ENCODE measurements around the gene CRAMP1.

CRAMP1 gene

GRCh38 chr16:1676661-1677060, 64.5 kb downstream of the CRAMP1 start:
- H3K4me3 ChIP-seq (ENCODE audit: low read depth, low read length) = no peak overlapping the region
- TF ChIP-seq, protein P1, sequence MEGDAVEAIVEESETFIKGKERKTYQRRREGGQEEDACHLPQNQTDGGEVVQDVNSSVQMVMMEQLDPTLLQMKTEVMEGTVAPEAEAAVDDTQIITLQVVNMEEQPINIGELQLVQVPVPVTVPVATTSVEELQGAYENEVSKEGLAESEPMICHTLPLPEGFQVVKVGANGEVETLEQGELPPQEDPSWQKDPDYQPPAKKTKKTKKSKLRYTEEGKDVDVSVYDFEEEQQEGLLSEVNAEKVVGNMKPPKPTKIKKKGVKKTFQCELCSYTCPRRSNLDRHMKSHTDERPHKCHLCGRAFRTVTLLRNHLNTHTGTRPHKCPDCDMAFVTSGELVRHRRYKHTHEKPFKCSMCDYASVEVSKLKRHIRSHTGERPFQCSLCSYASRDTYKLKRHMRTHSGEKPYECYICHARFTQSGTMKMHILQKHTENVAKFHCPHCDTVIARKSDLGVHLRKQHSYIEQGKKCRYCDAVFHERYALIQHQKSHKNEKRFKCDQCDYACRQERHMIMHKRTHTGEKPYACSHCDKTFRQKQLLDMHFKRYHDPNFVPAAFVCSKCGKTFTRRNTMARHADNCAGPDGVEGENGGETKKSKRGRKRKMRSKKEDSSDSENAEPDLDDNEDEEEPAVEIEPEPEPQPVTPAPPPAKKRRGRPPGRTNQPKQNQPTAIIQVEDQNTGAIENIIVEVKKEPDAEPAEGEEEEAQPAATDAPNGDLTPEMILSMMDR (IDR thresholded peaks at IDR 0.05; ENCODE audit: borderline replicate concordance, insufficient read depth, low read depth, low read length) = no peak

DNA sequence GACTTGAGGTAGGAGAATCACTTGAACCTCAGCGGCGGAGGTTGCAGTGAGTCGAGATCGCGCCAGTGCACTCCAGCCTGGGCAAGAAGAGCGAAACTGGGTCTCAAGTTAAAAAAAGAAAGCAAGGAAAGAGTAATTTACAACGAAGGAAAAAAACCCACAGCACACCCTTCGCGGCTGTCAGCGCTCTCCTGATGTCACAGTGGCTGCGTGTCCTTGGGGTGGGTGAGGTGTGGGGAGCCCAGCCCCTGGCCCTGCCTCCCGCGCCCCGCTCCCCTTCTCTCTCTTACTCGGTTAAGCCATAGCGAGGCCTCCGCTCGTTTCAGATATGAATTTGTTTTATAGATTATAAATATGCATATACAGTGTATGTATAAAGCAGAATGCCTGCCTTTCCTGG, 65.2 kb downstream of the CRAMP1 start:
- TF ChIP-seq, protein P1 (IDR thresholded peaks at IDR 0.05; ENCODE audit: borderline replicate concordance, insufficient read depth, low read depth, low read length) = no peak
- no peak overlapping the region for H3K4me3 ChIP-seq (ENCODE audit: low read depth, low read length)

GRCh38 chr16:1677942-1678499, 65.9 kb downstream of the CRAMP1 start, which contains the start of gene JPT2:
Gene JPT2, plus strand, starts transcription at chr16:1678279. Its CDS starts 34 bp downstream, at chr16:1678313.
- H3K4me3 ChIP-seq (ENCODE audit: low read depth, low read length) = peak within 1 kb of the TSS; percentile 91
- TF ChIP-seq, protein P1 (IDR thresholded peaks at IDR 0.05; ENCODE audit: borderline replicate concordance, insufficient read depth, low read depth, low read length) = no peak

GRCh38 chr16:1678500-1679098, 66.4 kb downstream of the CRAMP1 start:
- TF ChIP-seq, protein P1 (IDR thresholded peaks at IDR 0.05; ENCODE audit: borderline replicate concordance, insufficient read depth, low read depth, low read length) = no peak
- H3K4me3 ChIP-seq (ENCODE audit: low read depth, low read length) = peak overlapping the region; percentile 91

DNA sequence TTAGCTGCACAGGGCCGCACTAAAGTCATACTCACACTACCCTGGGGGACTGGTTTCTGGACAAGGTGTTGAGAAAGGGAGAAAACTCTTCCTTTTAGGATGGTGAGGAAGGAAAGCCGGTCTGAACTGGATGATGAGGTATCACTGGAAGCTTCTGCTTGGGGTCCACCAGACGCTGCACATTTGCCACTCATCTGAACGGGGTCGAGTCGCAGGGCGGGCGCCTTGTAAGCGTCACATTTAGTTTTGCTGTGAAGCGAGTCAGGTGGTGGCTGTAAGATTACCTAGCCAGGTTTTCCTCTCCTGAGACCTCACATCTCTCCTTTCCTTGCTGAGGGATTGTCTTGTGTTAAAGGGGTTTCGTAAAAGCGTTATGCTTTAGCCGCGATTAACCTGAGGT, 68.2 kb downstream of the CRAMP1 start:
- TF ChIP-seq, protein P1 (IDR thresholded peaks at IDR 0.05; ENCODE audit: borderline replicate concordance, insufficient read depth, low read depth, low read length) = no peak
- H3K4me3 ChIP-seq (ENCODE audit: low read depth, low read length) = no peak overlapping the region

- no peak overlapping the region for H3K4me3 ChIP-seq (ENCODE audit: low read depth, low read length)
- TF ChIP-seq, protein P1 (IDR thresholded peaks at IDR 0.05; ENCODE audit: borderline replicate concordance, insufficient read depth, low read depth, low read length) = no peak
Measured at GRCh38 chr16:1681032-1681431, 68.9 kb downstream of the CRAMP1 start.

All from GM12875 (cell line).